Stimulated activated CD4-positive, alpha-beta T cell treated with anti-CD3 and anti-CD28 coated beads, Interleukin-12 subunit alpha, Interleukin-12 subunit beta, amount 100 ng/mL, for 48 hours (primary cell): ENCODE results near the gene RIC3.

ENCODE experiments used
- DNase-seq, 3 donors: peaks; one replicate each; pipeline ENCODE4 v3.0.0-alpha.2; 2020; ENCODE audit warnings: low read depth in 2 of 3, low spot score in 1 of 3

Gene RIC3

DNA sequence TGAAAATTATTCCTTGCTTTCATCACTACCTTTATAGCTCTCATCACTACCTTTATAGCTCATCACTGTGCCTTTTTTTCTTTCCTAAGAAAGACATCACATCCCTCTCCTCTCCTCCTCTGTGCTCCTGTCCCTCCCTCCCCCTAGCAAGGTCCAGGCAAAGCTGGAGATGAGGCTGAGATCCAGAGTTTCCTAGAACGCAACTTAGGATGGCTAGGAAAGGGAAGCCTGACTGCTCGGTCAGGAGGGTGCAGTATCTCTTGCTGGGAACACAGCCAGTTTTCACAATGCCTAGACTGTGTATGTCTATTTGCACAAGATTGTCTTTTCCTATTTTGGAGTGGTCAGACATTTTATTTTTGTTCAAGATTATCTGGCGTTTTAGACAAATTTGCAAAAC, 63.2 kb downstream of the RIC3 start:
- DNase-seq = no peak

DNA sequence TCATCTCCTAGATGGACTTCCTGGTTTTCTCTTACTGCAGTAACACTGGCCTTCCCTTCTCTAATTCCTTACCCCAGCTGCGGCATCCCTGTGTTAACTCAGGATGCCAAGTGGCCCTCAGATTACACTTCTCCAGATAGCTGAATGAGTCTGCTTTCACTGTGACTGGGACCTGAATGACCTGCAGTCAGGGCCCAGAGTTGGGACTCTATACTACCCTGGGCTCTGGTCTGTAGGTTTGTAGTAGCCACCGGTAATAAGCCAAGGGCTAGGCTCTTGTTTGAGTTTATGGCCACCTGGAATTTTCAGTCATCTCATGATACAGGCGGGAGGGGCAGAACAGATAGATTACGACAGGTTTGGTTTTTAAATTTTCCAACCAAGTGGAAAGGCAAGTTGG, 63.7 kb downstream of the RIC3 start:
- no peak for DNase-seq

DNA sequence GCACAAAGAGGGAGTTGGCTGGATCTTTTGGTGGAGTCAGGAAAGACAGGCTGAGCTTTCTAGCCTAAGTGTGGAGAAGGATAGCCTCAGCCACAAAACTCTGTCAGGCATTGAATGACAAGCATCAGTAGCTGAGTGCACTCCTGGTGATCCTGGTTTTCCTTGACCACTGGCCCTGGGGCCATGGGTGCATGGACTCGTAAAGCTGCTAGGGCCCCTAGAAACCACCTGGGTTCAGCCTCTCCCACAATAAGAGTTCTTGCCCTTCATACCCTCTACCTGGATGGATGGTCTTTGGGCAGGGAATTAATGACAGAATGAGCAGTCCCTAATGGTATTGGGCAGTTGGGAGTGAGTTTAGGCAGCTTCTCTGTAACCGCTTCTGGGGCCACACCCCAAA, 64.9 kb downstream of the RIC3 start:
- DNase-seq = no peak

DNA sequence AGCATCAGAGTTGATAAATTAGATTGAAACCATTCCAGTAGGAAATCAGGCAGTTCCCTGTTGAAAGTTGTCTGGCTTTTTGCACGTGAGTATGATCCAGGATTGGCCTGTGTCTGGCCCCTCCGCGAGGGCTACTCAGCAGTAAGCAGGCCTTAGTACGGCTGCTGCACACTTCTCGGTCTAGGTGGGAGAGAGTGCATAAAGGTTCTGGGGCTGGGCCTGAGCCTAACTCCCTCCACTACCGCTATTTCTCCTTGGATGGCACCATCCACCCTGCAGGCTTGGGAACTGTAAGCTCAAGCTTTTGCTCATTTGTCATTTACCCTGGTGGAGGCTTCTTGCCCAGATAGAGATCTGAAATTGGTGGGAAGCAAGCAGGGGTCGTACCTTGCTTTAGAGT, 65.9 kb downstream of the RIC3 start:
- no peak for DNase-seq

DNA sequence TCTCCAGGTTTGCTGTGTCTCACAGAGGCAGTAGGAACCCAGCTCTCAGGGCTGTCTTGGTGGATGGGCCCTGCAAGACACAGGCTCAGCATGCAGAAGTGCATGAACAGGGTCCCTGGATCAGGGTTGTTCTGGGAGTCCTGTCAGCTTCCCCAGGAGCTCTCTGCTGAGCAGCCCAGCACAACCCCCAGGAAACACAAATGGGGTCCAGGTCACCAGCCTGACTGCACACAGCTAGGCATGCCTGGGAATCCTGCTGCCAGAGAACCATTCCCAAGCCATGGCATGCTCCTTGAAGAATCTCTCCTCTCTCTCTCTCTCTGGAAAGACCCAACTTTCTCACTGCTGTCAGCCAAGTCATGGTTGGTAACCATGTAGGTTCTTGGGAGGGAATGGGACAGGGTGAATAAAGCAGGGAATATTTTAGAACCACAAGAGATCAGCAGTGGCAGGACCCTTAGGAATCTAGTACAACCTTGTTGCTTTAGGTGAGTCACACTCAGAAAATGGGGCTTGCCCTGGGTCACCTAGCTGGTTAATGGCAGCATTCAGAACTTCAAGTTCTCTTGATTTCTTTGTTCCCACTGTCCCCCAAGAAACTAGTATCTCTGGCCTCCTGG, 66.4 kb downstream of the RIC3 start:
- DNase-seq = no peak

DNA sequence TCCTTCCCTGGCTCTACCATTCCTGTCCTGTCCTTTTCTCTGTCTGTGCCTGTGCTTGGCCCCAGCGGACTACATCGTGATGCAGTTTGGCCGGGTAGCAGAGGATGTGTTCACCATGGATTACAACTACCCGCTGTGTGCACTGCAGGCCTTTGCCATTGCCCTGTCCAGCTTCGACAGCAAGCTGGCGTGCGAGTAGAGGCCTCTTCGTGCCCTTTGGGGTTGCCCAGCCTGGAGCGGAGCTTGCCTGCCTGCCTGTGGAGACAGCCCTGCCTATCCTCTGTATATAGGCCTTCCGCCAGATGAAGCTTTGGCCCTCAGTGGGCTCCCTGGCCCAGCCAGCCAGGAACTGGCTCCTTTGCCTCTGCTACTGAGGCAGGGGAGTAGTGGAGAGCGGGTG, 67.4 kb downstream of the RIC3 start:
- DNase-seq = no peak

DNA sequence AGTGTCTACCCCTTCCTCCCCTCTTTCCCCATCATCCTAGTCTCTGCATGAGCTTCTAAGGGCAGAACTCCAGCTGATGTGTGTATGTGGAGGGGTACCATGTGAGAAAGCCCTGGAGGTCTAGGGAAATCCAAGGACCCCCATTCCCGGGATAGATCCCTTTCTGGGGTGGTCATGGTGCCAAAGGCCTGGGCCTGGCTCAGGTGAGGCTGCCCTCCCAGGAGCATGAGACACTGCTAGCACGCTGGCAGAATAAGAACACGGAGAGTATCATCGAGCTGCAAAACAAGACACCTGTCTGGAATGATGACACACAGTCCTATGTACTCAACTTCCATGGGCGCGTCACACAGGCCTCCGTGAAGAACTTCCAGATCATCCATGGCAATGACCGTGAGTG, 68.2 kb downstream of the RIC3 start:
- DNase-seq = no peak

DNA sequence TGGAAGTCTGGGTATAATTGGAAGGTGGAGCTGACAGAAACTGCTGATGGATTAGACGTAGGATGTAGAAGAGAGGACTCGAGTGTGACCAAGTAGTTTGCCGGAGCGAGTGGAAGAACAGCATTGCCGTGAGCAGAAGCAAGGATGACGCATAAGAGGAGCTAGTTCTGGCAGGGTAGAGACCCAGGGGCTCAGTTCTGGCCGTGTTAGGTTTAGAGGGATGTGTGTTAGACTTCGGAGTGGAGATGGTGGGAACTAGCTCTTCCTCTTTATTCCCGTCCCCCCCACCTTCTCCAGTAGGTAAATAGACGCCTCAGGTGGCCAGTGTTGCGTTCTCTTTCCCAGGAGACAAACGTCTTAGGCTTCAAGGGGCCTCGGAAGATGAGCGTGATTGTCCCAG, 68.7 kb downstream of the RIC3 start:
- DNase-seq = no peak

DNA sequence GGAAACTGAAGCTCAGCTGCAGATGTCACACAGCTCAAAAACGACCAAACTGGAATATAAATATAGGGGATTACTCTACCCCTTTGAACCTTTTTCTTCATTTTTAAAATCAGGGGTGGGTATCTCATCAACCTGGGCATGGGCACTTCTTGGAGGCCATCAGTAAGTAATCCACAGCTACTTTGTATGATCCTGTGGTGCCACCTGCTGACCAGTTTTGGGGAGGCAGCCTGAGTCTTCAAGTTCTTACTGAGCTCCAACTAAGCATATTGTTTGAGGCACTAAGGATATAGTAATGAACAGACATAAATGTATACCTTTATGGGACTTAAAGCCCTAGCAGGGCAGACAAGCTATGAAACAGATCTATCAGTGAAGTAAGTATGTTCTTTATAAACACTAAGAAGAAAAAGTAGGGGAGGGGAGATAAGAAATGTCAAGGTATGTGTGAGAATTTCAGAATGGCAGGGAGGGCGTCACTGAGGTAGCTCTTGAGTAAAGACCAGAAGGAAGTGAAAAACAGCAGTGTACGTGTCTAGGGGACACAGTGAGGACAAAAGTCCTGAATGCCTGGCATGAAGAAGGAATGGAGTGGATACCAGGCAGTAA, 69.4 kb downstream of the RIC3 start:
- DNase-seq = peak; percentile 48 to 63 (median 61)

DNA sequence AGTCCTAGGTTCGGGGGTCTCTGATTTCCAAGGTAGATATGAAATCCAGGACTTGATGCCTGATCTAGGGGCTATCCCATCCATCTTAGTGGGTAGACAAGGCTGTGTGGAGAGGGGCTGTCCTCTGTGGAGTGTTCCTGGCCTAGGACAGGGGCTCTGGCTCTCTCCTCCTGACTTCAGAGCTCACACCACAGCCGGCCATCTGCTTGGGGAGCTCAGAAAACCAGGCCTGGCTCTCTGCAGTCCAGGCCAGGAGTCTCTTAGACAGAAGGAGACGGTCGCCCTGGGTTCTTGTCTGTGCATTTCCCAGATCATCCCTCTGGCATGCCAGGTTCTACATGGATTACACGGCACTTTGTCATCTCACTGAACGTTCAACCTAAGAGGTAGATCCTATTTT, 69.9 kb downstream of the RIC3 start:
- DNase-seq = no peak

DNA sequence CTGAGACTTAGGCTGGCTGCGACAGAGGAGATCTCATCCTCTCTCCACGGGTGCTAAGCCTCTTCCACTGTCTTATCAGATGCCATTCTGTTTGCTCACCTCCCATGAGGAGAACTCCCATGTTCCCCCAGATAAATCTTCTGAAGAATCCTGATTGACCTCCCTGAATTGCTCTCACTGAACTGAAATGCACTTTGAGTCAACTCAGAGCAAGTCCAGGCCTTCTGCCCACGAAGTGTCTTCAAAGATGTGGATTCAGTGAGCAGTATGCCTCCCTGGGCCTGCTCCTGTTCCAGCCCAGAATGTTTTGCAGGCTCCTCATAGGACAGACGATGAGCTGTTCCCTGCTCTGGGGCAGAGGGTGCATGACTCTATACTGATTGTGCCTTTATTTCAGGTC, 70.5 kb downstream of the RIC3 start:
- no peak for DNase-seq

DNA sequence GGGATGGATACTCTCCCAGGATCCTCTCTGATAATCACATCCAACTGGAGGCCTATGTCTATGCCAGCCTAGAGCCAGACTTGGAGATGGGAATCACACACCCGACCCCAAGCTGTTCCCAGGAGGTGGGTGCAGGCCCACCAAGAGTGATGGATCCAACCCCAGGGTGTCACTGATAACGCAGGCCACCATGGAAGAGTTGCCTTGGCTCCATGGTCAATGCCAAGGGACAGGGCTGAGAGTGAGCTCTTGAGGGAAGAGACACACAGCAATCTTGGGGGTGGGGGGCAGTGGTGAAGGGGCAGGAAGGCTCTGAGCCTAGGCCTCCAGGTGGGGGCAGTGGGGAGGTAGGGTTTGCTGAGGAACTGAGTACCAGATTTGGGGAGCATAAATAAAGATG, 70.9 kb downstream of the RIC3 start:
- DNase-seq = no peak

DNA sequence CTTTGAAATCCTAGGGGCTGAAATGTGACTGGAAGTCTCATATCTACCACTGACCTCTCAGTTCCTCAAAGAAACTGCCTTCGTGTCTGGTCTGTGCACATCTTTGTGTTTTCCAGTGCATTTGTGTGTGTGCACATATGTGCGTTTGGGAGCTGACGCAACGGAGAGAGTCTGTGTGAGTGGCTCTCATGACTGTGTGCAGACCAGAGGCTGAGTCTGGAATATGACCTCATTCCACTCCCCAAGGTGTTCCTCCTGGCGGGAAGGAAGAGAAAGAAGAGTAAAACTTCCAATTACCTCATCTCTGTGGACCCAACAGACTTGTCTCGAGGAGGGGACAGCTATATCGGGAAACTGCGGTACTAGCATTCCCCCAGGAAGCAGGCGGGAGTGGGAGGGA, 71.4 kb downstream of the RIC3 start:
- no peak for DNase-seq

DNA sequence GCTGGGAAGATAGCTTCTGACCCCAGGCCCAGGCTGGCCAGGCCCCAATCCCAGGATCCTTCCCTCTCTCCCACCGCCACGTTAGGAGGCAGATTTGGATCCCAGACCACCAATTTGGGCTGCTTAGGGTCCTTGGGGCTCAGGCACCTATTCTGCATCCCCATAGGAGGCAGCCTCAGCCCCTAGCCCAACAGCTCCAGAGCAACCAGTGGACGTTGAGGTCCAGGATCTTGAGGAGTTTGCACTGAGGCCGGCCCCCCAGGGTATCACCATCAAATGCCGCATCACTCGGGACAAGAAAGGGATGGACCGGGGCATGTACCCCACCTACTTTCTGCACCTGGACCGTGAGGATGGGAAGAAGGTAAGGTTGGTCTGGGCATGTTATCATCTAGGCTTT, 71.8 kb downstream of the RIC3 start:
- no peak for DNase-seq

DNA sequence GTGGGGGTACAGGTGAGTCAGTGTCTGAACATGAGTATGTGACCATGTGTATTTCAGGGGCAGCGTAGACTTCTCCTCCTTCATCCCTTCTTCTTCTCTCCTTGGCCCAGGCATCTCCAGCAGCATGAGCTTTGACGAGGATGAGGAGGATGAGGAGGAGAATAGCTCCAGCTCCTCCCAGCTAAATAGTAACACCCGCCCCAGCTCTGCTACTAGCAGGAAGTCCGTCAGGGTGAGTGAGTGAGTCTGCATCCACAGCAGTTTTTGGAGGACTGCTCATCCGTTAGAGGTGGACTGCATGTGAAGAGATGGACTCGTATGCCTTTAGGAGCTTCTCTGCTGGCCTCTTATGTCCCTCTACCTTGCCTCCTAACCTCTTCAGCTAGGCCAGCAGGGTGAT, 72.2 kb downstream of the RIC3 start:
- DNase-seq = no peak

DNA sequence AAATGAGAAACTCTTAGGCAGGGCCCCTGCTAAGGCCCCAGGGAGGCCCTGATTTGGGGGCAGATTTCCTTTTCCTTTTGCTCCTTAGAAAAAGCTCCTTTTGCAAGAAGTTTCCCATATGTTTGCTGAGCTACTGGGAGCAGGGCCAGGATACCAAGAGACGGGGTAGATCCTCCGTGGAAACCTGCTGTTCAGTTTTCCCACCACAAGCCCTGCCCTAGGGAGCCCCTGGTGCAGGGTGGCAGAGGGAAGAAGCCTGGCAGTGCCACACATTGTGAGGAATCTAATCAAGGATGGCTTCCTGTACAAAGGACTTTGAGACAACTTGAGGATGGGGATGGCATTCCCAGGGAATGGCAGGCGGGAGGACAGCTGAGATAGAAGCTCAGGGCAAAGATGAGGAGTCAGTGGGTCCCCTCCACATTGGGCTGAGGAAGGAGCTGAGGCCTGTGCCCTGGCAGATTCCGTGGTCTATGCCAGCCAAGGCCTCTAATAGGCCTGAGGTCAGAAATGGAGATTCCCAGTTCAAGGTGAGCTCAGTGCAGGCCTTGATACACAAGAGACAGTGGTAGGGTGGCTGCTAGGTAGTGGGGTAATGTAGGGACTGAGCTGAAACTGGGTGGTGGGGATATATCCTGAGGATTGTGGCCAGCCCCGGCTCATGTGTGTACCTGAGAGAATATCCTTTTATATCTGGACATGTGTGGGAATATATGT, 72.9 kb downstream of the RIC3 start:
- DNase-seq = no peak

DNA sequence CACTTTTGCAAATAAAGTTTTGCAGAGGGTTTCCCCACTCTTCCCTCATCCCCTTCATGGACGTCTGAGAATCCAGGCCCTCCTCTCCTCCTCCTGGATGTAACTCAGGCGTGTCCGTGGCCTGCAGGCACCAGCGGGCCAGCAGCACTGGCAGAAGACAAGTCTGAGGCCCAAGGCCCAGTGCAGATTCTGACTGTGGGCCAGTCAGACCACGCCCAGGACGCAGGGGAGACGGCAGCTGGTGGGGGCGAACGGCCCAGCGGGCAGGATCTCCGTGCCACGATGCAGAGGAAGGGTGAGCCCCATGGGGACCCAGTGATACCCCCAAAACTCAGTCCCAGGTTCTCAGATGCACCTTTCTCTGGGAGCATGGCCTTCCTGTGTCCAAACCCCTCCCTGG, 73.5 kb downstream of the RIC3 start:
- no peak for DNase-seq

DNA sequence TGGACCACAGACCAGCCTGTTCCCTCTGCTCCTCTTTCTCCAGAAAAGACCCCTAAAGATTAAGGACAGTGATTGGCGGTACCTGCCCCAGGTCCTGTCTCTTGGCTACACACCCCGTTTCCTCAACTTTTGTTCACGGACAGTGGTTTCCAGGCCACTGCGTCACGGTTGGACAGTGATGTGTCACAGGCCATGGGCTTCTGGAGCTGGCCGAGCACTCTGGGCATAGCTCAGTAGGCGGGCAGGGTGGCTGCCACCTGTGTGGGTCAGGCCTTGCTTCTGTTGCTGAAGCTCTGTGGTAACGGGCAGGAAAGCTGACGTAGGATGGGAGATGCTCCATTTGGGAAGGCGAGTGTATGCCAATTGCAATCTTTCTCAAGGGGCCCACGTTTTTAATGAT, 74.2 kb downstream of the RIC3 start:
- no peak for DNase-seq

DNA sequence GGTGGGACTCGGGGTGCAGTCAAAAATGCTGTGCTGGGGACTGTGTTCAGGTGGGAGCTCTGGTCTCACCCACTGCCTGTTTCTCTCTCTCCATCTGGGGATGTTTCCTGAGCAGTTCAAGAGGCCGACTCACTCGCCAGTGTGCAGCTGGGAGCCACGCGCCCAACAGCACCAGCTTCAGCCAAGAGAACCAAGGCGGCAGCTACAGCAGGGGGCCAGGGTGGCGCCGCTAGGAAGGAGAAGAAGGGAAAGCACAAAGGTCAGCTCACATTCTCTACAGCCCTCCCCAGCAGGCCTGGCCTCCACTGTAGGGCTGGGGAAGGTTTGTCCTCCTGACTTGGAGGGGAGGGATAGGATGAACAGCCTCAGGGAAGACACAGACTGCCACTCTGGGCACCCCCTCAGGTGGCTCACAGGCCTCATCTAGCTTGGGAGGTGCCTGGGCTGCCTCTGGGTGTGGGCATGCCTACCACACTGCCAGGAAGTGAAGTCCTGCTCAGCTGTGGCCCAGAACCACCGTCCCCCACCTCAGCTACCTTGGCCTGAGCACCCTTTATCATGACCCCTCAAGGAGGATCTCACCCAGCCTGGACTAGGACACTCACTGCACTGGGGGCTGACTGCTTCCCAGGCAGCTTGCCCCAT, 74.8 kb downstream of the RIC3 start:
- no peak for DNase-seq

DNA sequence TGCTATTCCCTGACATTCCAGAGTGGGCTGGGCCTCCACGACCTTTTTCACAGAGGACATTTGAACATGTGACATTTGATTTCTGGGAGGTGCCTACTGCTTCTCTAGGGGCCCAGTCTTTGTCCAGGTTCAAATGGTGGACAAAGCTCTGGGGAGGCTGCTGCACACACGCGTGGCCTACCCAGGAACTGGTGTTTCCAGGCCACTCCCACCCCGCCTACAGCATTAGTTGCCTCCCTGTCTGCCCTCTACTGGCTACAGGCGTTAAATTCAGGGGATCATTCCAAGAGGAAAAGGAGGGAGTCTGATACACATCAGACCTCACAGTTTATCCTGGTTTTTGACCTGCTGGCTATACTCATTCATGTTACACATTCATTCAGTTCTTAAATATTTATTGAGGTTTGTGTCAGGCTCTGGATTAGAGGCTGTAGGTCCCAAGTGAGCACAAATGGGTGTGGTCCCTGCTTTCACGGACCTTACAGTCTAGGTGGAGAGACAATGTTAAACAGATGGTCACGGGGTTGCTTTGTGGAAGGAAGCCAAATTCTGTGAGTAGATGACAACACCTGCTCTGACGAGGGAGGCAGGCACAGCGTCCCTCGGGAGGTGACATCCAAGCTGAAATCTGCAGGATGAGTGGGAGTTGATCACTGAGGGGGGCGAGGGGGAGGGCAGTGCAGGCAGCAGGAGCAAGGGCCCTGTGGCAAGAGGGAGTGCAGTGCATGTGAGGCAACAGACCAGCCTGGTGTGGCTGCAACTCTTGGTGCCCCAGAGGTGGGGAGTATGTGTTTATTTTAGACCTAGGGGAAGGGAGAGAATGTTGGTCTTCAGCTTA, 76.0 kb downstream of the RIC3 start:
- DNase-seq = peak; percentile 41 to 52 (median 46)

DNA sequence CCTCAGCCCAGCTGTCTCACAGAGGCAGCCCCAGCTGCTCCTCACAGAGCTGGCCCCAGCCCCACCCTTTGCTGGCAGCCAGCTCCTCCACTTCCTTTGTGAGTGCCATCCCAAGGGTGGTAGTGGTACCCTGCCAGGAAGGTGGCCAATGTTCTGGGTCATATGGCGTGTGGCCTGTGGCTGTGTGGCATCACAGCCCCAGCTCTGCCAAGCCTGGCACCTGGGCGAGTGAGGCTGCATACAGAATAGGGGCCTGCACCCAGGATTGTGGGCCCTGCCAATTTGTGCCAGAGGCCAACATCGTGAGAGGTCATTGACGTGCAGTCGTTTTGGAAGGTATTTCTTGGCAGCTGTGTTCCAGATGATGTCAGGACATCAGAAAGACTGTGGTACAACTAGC, 77.1 kb downstream of the RIC3 start:
- no peak for DNase-seq
